HG03196 (cell line): ENCODE data around the gene PLEKHJ1.
"Not testable (repeated sequence)": the region's sequence is repeated elsewhere in the genome, so short reads cannot be mapped to it uniquely, and the experiment has no call there.

ENCODE experiments used
- ATAC-seq: cut with Tn5 transposase; IDR thresholded peaks from one replicate; pipeline ENCODE4 v1.9.1; 2021; ENCODE audit not compliant: unreplicated experiment

The PLEKHJ1 gene, protein sequence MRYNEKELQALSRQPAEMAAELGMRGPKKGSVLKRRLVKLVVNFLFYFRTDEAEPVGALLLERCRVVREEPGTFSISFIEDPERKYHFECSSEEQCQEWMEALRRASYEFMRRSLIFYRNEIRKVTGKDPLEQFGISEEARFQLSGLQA

DNA sequence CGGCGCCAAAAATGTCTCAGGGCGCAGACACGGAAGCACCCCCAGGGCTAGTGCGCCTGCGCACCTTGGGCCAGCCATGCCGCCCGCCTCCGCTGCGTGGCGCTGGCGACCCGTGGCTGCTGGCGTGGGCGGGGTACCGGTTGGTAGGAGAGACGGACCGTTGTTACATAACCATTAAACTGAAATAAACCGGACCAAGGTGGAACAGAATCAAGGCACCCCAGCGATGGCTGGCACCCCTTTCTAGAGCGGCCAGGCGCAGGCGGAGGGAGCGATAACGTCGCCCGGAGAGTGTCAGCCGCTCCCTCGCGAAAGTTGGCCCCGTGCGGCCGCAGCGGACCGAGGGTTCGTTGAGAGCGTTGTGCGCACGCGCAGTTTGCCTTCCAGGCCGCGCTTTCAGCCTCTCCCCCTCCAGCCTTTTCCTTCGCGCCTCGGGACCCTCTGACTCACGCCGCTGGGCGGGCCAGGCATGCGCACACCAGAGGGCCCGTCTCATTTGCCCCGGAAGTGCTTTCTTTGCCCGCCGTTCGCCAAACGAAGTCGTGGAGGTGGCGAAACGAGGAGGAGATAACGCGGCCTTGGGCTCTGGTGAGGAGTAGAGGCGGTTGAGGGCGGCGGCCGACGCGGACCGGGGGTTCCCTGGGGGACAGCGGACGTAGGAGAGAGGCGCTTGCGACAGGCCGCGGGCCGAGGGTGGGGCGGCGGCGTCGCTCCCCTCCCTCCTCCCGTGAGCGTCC, at the start of gene PLEKHJ1, which contains the start of gene SF3A2:
TSS of gene PLEKHJ1 (minus strand) at position 16 of the 737 bp plus-strand sequence. CDS start 81 bp downstream, outside the sequence.
TSS of gene SF3A2 (plus strand) at position 511 of the 737 bp plus-strand sequence. CDS start 6,595 bp downstream, outside the sequence.
- ATAC-seq: peak; percentile 71

DNA sequence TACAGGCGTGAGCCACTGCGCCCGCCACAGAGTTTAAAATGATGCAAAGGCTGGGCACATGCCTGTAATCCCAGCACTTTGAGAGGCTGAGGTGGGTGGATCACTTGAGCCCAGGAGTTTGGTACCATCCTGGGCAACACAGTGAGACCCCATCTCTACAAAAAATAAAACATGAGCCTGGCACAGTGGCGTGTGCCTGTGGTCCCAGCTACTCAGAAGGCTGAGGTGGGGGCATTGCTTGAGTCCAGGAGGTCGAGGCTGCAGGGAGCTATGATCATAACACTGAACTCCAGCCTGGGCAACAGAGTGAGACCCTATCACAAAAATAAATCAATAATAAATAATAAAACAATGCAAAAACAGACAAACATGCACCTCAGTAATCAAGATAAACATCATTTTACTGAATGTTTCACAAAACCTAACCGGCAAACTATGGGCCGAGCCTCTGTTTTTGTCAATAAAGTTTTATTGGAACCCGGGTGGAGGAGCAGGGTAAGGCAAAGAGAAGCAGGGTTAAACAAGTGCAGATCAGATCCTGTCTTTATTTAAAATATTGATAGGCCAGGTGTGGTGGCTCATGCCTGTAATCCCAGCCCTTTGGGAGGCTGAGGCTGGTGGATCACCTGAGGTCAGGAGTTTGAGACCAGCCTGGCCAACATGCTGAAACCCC, 47.8 kb upstream of the PLEKHJ1 start:
- no peak for ATAC-seq

GRCh38 chr19:2282862-2283237, 46.7 kb upstream of the PLEKHJ1 start:
- no peak for ATAC-seq

DNA sequence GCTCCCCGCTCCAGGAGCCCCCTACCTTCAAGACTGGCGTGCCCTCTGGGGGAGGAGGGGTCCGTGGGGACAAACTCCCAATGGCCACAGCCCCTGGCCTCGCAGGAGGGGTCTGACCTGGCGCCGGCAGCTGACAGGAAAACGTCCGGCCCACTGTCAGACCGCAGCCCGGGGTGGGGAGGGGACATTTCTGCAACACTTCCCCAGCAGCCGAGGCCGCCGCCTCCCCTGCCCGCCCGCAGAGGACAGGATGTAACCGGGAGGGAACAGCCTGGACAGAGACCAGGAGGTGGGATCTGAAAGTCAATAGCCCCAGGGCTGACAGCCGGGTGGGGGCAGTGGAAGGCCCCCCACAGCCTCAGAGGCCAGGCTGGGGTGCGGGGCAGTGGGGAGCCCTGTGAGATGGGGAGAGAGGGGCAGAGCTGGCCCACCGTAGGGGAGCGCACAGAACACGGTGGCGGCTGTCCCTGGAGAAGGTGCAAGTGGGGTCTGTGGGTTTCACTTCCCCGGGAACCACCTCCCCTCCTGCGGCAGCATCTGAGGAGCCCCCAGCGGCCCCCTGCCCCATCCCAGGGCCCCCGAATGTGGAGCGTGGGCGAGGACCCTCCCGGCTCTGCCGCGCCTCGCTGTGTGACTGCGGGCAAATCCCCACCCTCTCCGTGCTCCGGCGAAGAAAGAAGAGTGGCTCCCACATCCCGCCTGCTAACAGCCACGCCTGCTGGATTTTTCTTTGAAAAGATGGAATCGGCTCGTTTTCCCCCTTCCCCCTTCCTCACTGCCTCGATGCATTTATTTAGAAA, 46.1 kb upstream of the PLEKHJ1 start, which contains the start of gene PEAK3:
TSS of gene PEAK3 (minus strand) at position 114 of the 800 bp plus-strand sequence. CDS start 1,244 bp downstream, outside the sequence.
- no peak for ATAC-seq

DNA sequence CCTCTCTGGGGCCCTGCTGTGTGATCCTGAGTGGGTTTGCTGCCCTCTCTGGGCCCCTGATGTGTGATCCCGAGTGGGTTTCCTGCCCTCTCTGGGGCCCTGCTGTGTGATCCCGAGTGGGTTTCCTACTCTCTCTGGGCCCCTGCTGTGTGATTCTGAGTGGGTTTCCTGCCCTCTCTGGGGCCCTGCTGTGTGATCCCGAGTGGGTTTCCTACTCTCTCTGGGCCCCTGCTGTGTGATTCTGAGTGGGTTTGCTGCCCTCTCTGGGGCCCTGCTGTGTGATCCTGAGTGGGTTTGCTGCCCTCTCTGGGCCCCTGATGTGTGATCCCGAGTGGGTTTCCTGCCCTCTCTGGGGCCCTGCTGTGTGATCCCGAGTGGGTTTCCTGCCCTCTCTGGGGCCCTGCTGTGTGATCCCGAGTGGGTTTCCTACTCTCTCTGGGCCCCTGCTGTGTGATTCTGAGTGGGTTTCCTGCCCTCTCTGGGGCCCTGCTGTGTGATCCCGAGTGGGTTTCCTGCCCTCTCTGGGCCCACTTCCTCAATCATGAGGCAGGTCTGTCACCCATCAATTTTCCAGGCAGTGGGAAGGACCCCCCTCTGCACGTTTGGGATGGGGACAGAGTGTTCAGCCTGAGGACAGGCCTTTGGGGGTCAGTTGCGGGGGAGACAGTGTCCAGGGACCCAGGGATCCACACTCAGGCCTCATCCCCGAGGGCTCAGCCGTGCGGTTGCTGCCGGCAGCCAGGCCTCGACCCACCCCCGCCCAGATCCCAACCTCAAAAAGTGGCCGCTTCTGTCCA, 45.3 kb upstream of the PLEKHJ1 start:
- not testable (repeated sequence) for ATAC-seq

DNA sequence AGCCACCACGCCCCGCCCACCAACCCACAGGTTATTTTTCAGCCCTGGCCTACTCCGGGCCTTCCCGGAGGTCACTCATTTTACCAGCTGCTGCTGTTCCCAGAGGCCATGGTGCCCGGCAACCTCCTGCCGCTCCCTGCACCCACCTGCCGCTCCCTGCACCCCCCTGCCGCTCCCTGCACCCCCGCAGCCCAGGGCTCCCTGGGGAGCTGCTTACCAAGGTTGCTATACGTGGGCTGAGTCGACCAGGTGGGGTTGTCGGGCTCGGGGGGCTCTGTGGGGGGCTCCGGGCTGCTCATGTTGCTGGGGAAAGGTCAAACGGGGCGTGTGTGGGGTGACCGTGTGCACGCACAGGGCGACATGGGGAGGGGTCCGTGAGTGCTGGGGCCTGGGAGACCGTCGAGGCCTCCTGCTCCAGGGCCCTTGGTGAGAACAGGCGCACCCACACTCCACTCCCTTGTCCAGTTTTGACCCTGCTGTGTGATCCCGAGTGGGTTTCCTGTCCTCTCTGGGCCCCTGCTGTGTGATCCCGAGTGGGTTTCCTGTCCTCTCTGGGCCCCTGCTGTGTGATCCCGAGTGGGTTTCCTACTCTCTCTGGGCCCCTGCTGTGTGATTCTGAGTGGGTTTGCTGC, 44.6 kb upstream of the PLEKHJ1 start:
- no peak for ATAC-seq

- ATAC-seq: no peak
Observed at GRCh38 chr19:2278459-2279158, 42.5 kb upstream of the PLEKHJ1 start.

DNA sequence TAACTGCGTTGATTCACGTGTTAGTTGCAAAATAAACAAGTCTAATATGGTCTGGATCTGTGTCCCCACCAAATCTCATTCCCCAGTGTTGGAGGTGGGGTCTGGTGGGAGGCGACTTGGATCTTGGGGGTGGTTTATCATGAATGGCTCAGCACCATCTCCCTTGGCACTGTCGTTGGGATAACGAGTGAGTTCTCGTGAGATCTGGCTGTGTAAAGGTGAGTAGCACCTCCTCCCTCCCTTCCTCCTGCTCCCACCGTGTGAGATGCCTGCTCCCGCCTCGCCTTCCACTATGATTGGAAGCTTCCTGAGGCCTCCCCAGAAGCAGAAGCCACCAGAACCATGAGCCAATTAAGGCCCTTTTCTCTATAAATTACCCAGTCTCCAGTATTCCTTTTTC, 41.0 kb upstream of the PLEKHJ1 start:
- ATAC-seq: no peak

GRCh38 chr19:2276429-2276986, 40.4 kb upstream of the PLEKHJ1 start:
- no peak for ATAC-seq

DNA sequence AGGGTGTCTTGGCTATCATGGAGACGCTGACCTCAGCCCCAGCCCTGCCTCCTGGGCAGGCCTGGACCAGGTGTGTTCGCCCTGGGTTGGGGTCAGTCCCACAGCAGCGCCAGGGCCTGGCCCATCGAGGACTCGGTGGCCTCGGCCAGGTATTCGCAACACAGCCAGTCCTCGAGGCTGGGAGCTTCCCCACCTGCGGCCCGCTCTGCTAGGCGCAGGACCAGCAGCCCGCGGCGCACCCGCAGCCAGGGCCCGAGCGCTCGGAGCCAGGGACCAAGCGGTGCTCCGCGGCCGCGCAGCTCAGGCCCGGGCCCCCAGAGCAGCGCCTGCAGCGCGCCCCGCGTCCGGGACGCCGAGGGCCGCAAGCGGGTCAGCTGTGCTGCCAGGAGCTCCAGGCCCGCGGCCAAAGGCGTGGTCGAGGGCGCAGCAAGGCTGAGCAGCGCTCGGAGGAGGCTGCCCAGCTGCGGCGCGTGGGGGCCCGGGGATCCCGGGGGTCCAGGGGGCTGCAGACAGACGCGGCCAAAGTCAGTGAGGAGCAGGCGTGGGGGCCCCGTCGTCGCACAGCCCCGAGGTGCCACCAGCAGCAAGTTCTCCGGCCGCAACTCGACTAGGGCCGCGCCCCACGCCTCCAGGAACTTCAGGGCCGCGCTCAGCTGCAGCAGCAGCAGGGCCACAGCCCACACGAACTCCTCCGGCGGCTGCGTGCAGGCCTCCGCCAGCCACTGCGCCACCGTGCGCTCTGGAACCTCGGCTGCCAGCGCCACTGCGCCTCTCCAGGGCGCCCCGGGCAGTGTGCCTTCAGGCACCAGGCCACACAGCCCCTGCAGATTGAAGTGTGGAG, 39.7 kb upstream of the PLEKHJ1 start:
- ATAC-seq: no peak

- no peak for ATAC-seq
Observed at GRCh38 chr19:2274931-2275535, 38.9 kb upstream of the PLEKHJ1 start.

- no peak for ATAC-seq
Observed at GRCh38 chr19:2274185-2274711, 38.1 kb upstream of the PLEKHJ1 start.

DNA sequence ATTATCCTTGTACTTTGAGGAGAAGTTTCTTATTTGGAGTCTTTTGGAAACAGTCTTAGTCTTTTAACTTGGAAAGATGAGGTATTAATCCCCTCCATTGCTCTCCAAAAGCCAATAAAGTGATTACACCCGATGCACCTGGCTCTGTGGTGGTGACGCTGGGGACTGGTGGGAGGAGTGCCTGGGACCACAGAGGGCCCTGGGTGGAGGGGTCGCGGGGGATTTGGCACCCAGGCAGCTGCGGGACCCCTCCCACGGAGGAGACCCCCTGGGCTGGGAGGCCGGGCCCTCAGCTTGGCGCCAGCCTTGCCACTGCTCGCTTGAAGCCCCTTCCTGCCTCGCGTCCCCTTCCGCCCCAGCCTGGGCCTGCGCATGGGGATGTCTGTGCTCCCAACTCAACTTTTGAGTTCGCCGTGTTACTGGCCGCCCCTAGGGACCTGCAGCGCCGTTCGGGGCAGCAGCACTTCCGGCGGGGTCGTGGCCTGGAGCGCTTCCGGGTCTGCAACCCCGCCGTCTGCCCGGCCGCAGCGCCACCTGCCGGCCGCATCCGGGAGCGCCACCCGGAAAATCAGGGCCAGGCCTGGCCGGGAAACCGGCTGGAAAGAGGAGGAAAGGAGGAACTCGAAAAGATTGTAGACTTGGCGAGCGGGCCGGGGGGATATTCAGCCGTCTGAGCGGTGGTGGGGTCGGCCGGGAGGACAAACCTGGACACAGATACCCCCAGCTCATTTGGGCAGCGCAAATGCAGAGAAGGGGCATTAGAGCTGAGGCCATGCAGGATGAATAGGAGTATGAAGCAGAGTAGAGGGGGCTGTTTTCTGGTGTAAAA, 37.4 kb upstream of the PLEKHJ1 start:
- peak; percentile 34 for ATAC-seq

DNA sequence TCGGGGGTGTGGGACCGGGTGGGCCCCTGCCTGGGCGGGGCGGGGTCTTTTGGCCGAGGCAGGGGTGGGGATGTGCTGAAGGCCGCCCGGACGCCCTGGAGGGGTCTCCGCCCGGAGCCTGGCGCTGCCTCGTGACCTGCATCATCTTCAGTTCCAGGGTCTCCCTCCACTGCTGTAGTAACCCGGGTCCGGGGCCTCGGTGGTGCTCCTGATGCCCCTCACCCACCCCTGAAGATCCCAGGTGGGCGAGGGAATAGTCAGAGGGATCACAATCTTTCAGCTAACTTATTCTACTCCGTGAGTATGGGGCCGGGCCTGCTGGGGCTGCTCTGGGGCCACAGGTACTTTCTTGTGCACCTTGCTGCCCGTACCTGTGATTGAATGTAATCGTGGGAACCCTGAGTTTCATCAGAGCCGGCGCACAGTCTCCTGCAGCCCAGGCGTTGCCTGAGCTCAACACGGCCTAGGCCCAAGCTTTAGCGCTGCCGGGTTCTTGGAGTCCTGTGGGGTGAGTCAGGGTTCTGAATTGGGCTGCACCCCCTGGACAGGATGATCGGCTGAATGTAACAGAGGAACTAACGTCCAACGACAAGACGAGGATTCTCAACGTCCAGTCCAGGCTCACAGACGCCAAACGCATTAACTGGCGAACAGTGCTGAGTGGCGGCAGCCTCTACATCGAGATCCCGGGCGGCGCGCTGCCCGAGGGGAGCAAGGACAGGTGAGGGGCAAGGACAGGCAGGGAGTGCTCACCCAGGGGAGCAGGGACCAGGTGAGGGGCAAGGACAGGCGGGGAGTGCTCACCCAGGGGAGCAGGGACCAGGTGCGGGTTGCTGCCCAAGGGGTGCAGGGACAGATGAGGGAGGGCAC, 35.3 kb upstream of the PLEKHJ1 start:
- ATAC-seq: no peak

- no peak for ATAC-seq
Observed at GRCh38 chr19:2270423-2271233, 34.5 kb upstream of the PLEKHJ1 start.
